Endodermal cell (in vitro differentiated cells): Measurements from ENCODE around the gene FTSJ3. TPM values are rescaled to one million over a fixed set of nuclear protein-coding genes. Genes with fewer than 3 reads are reported as not detected.
"Not testable (repeated sequence)": the region's sequence is repeated elsewhere in the genome, so short reads cannot be mapped to it uniquely, and the experiment has no call there.

Experiments
- DNase-seq: peaks from one replicate; pipeline ENCODE4 v3.0.0-alpha.2; 2017
- H3K27ac ChIP-seq: 2 replicates; pipeline ENCODE4 v1.5.1; 2013; ENCODE audit warnings: mild to moderate bottlenecking, low read depth, low read length, moderate library complexity
- H3K27me3 ChIP-seq: 2 replicates; pipeline ENCODE4 v1.6.1; 2013; ENCODE audit warnings: mild to moderate bottlenecking, low read length, moderate library complexity; ENCODE audit not compliant: insufficient read depth, control insufficient read depth, poor library complexity, severe bottlenecking
- H3K36me3 ChIP-seq: 2 replicates; pipeline ENCODE4 v1.7.0; 2013; ENCODE audit warnings: mild to moderate bottlenecking, low read length, moderate library complexity; ENCODE audit not compliant: control insufficient read depth, insufficient read depth
- H3K4me1 ChIP-seq: one replicate; pipeline ENCODE4 v1.7.0; 2013; ENCODE audit warnings: low read length; ENCODE audit not compliant: control insufficient read depth, insufficient read depth
- H3K4me3 ChIP-seq: 2 replicates; pipeline ENCODE4 v1.5.1; 2013; ENCODE audit warnings: mild to moderate bottlenecking, low read length, moderate library complexity
- H3K9ac ChIP-seq: 2 replicates; pipeline ENCODE4 v1.6.1; 2013; ENCODE audit warnings: mild to moderate bottlenecking, low read length, moderate library complexity; ENCODE audit not compliant: poor library complexity, severe bottlenecking; ENCODE audit errors: extremely low read depth
- H3K9me3 ChIP-seq: 2 replicates; pipeline ENCODE4 v1.6.1; 2013; ENCODE audit warnings: mild to moderate bottlenecking, low read length, moderate library complexity; ENCODE audit not compliant: control insufficient read depth
- H3K27ac Mint-ChIP-seq: 2 replicates; pipeline ENCODE4 v1.8.0; 2020; ENCODE audit warnings: mixed read lengths
- H3K27me3 Mint-ChIP-seq: 2 replicates; pipeline ENCODE4 v1.8.0; 2021; ENCODE audit warnings: mild to moderate bottlenecking, mixed read lengths; ENCODE audit not compliant: insufficient read depth
- H3K36me3 Mint-ChIP-seq: 2 replicates; pipeline ENCODE4 v1.8.0; 2020; ENCODE audit warnings: low read depth, mixed read lengths
- H3K4me1 Mint-ChIP-seq: 2 replicates; pipeline ENCODE4 v1.8.0; 2020; ENCODE audit warnings: mixed read lengths
- H3K4me3 Mint-ChIP-seq: 2 replicates; pipeline ENCODE4 v1.8.0; 2020; ENCODE audit warnings: mild to moderate bottlenecking, moderate library complexity, mixed read lengths
- H3K9me3 Mint-ChIP-seq: 2 replicates; pipeline ENCODE4 v1.8.0; 2020; ENCODE audit warnings: mild to moderate bottlenecking, mixed read lengths
- CTCF ChIP-seq: fragments of 200-600 bp; sonication (generic); conservative IDR thresholded peaks from 2 replicates; pipeline ENCODE4 v1.5.0; 2021; ENCODE audit warnings: antibody characterized with exemption, mild to moderate bottlenecking
- WGBS, 2 experiments: methylation state at CpG; one replicate each; pipeline versions ENCODE4 v1.1.5 to v1.1.7; 2013; ENCODE audit warnings: missing lambda C conversion rate in 2 of 2, mixed read lengths in 1 of 2; ENCODE audit not compliant: insufficient coverage in 1 of 2, insufficient read length in 1 of 2; 5-methylcytosine and 5-hydroxymethylcytosine counted together
- total RNA-seq, 2 donors: library from RNA; stranded (reverse); fragmentation: NEBNext Ultra II Directional in 1 of 2; extraction: Animal tissue kit (Norgen Biotek cat#: 25700) in 1 of 2; gene quantifications; 2 replicates in 1 of 2; 3 replicates in 1 of 2; pipeline ENCODE4 v1.2.1, GENCODE V29; 2021

Gene FTSJ3
- total RNA-seq, 2 donors from 2014 or later = 58.5 to 72.3 TPM

- H3K9me3 ChIP-seq, H3K4me1 Mint-ChIP-seq, H3K9ac ChIP-seq, H3K4me3 ChIP-seq, H3K36me3 ChIP-seq, H3K4me1 ChIP-seq, H3K9me3 Mint-ChIP-seq, H3K4me3 Mint-ChIP-seq, H3K27me3 ChIP-seq, H3K27ac ChIP-seq, DNase-seq, H3K27me3 Mint-ChIP-seq, H3K36me3 Mint-ChIP-seq, H3K27ac Mint-ChIP-seq: not testable (repeated sequence)
- WGBS, 2 experiments = 95 to 100% methylated on average over 4 of the region's 4 CpGs
These were observed 42.8 kb upstream of the FTSJ3 start for GRCh38 chr17:63870292-63870665.

- H3K4me3 ChIP-seq, H3K9ac ChIP-seq, H3K27ac Mint-ChIP-seq, H3K4me3 Mint-ChIP-seq, DNase-seq, H3K4me1 Mint-ChIP-seq, H3K27ac ChIP-seq, H3K36me3 ChIP-seq, H3K27me3 ChIP-seq, H3K36me3 Mint-ChIP-seq, H3K27me3 Mint-ChIP-seq, H3K4me1 ChIP-seq, H3K9me3 ChIP-seq, H3K9me3 Mint-ChIP-seq: not testable (repeated sequence)
- TF ChIP-seq CTCF = peak; percentile 66
- WGBS, 2 experiments = 84 to 85% methylated on average over 5 to 8 of the region's 9 CpGs
These were observed 42.2 kb upstream of the FTSJ3 start for GRCh38 chr17:63869491-63870291.

GRCh38 chr17:63866625-63867024 lies 39.2 kb upstream of the FTSJ3 start:
- H3K9me3 ChIP-seq, H3K27ac Mint-ChIP-seq, H3K4me3 ChIP-seq, H3K4me3 Mint-ChIP-seq, H3K27me3 Mint-ChIP-seq, H3K9me3 Mint-ChIP-seq, H3K27ac ChIP-seq, H3K4me1 Mint-ChIP-seq, H3K4me1 ChIP-seq, H3K27me3 ChIP-seq, H3K36me3 Mint-ChIP-seq, H3K36me3 ChIP-seq, H3K9ac ChIP-seq: not testable (repeated sequence)
- peak; percentile 82 for DNase-seq
- 60 to 82% methylated on average over 1 to 5 of the region's 7 CpGs for WGBS, 2 experiments
- peak; percentile 26 for TF ChIP-seq CTCF

GRCh38 chr17:63859257-63859656 lies 31.8 kb upstream of the FTSJ3 start:
- Histone ChIP-seq H3K9ac (no peak overlapping the region), H3K36me3 (no peaks in the 10 kb centered on the region), H3K4me1 (no peaks in the 10 kb centered on the region), H3K27me3 (peaks cover 27% of the 10 kb centered on the region), H3K4me3 (no peak overlapping the region), H3K27ac (no peak overlapping the region), H3K9me3 (no peaks in the 10 kb centered on the region)
- no peak for TF ChIP-seq CTCF
- Mint-ChIP-seq H3K36me3 (no peaks in the 10 kb centered on the region), H3K4me1 (no peaks in the 10 kb centered on the region), H3K27ac (no peak overlapping the region), H3K9me3 (no peaks in the 10 kb centered on the region), H3K4me3 (no peak overlapping the region), H3K27me3 (peaks cover 27% of the 10 kb centered on the region)
- WGBS, 2 experiments = 78 to 79% methylated on average over 2 to 3 of the region's 3 CpGs
- DNase-seq = no peak

GRCh38 chr17:63856425-63856824 lies 29.0 kb upstream of the FTSJ3 start:
- not testable (repeated sequence) for H3K27ac ChIP-seq, H3K9me3 ChIP-seq, DNase-seq, H3K4me3 ChIP-seq, H3K4me3 Mint-ChIP-seq, H3K27ac Mint-ChIP-seq, H3K9me3 Mint-ChIP-seq, H3K4me1 Mint-ChIP-seq, H3K4me1 ChIP-seq, H3K9ac ChIP-seq, H3K36me3 ChIP-seq, H3K36me3 Mint-ChIP-seq
- H3K27me3 ChIP-seq = peaks cover 44% of the 10 kb centered on the region
- H3K27me3 Mint-ChIP-seq = peaks cover 35% of the 10 kb centered on the region
- WGBS, 2 experiments = 92 to 93% methylated on average over 7 to 8 of the region's 8 CpGs
